ENCODE results near the gene CCDC198. TPM values are rescaled to one million over a fixed set of nuclear protein-coding genes. Genes with fewer than 3 reads are reported as not detected.

The CCDC198 gene
- total RNA-seq, 1 experiment from 2014 or later, result 0.46 TPM

- DNase-seq (ENCODE audit: low read depth), result peak; percentile 64
Observed at GRCh38 chr14:57464008-57464730, 29.5 kb downstream of the CCDC198 start.

DNA sequence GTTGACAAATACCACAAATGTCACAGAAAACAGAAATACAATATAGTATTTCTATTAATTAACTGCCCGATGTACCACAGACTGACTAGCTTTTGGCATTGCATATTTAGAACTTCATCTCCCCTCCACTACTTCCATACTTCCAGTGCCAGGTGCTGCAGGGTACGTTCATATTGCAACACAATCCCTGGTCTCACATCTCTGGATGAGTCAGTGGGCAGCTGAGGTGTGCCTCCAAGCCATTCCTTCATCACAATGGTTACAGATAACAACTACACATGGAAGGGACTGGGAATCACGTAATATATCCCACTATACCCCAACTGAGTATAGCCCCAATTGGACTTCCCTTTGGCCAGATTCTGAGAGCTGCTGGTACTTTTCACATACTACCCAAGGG, 31.1 kb downstream of the CCDC198 start:
- DNase-seq (ENCODE audit: low read depth), result peak; percentile 41

GRCh38 chr14:57461777-57462320, 31.8 kb downstream of the CCDC198 start:
- DNase-seq (ENCODE audit: low read depth), result peak; percentile 10

DNA sequence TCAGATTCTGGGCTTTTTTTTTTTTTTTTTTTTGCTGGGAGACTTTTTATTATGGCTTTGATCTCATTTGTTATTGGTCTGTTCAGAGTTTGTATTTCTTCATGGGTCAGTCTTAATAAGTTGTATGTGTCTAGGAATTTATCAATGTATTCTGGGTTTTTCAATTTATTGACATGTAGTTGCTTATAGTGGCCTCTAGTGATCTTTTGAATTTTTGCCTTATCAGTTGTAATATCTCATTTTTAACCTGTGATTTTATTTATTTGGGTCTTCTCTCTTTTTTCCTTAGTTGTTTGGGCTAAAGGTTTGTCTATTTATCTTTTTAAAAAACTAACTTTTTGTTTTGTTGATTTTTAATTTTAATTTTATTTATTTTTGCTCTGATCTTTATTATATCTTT, 57.7 kb downstream of the CCDC198 start:
- no peak for DNase-seq (ENCODE audit: low read depth)

GRCh38 chr14:57420986-57421385, 72.7 kb downstream of the CCDC198 start:
- peak; percentile 9 for DNase-seq (ENCODE audit: low read depth)

GRCh38 chr14:57420033-57420432, 73.6 kb downstream of the CCDC198 start:
- DNase-seq (ENCODE audit: low read depth), result no peak

Other genes with a start within 250 kb of the CCDC198 start
- gene EXOC5, start 225.0 kb downstream of the CCDC198 start, total RNA-seq (2014; rRNA removed; shearing (Covaris generic)), result 80.3 and 109 TPM in 2 replicates
- gene AP5M1, start 224.9 kb downstream of the CCDC198 start, total RNA-seq (2014; rRNA removed; shearing (Covaris generic)), result 37.0 and 44.6 TPM in 2 replicates
- gene NAA30, start 103.3 kb downstream of the CCDC198 start, total RNA-seq (2014; rRNA removed; shearing (Covaris generic)), result 24.5 and 27.4 TPM in 2 replicates